ENCODE measurements around the gene MYO3B. TPM values are rescaled to one million over a fixed set of nuclear protein-coding genes. Genes with fewer than 3 reads are reported as not detected.
"Not testable (repeated sequence)": the region's sequence is repeated elsewhere in the genome, so short reads cannot be mapped to it uniquely, and the experiment has no call there.

MYO3B gene
- total RNA-seq, 1 experiment from 2014 or later: 0.63 TPM

DNA sequence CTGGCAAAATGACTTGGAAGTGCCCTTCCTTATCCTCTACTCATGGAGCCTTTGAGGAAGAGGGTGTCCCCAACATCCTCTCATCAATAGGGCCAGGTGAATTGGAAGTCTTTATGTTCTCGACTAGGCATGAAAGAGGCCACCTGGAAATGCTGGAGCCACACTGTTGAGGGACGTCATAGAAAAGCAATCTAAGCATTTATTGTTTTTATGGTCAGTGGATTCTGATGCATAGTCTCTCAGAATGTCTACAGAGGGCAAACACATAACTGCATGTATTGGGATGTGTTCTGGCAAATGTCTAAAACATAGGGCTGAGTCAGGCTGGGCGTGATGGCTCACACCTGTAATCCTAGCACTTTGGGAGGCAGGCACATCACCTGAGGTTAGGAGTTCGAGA lies 290.6 kb downstream of the MYO3B start:
- H2BK20ac ChIP-seq (ENCODE audit: low read depth, low read length, poor library complexity, severe bottlenecking): no peak overlapping the region
- H3K14ac ChIP-seq (ENCODE audit: insufficient read depth, low read length): no peak overlapping the region
- no peak overlapping the region for H2AFZ ChIP-seq (ENCODE audit: low read length)
- DNase-seq: no peak
- no peak overlapping the region for H4K8ac ChIP-seq (replicated peaks; ENCODE audit: insufficient read length, low read depth, low read length)
- Mint-ChIP-seq H3K27ac (no peak overlapping the region), H3K36me3 (ENCODE audit: insufficient read depth in 1 of 3, low read depth in 3 of 3) (peaks cover 0 to 2% (median 0%) of the 10 kb centered on the region in 3 experiments; a peak in 1 of 7 replicates), H3K4me1 (peaks cover 4 to 7% of the 10 kb centered on the region in 2 experiments), H3K4me3 (no peak overlapping the region), H3K9me3 (peaks cover 0 to 2% of the 10 kb centered on the region in 2 experiments; a peak in 1 of 5 replicates), H3K27me3 (ENCODE audit: low read depth) (no peaks in the 10 kb centered on the region; the same call in 1 of the 2 replicates)
- H4K91ac ChIP-seq (ENCODE audit: insufficient read length, low read depth, low read length): no peak overlapping the region
- no peak overlapping the region for H2BK120ac ChIP-seq (ENCODE audit: low read depth, low read length, poor library complexity, severe bottlenecking)
- H3T11ph ChIP-seq (ENCODE audit: low read length): no peak overlapping the region
- H4K20me1 ChIP-seq (ENCODE audit: control insufficient read depth, insufficient read depth, insufficient read length): no peaks in the 10 kb centered on the region
- no peak overlapping the region for H2BK12ac ChIP-seq (ENCODE audit: insufficient read length, low read depth, low read length)
- H3K4me1 ChIP-seq (ENCODE audit: insufficient read depth, low read length): no peaks in the 10 kb centered on the region; the same call in 1 of the 2 replicates
- no peak overlapping the region for H2BK15ac ChIP-seq (ENCODE audit: low read depth, low read length)
- H3K79me2 ChIP-seq (ENCODE audit: insufficient read depth, low read length): no peaks in the 10 kb centered on the region
- H3K18ac ChIP-seq (ENCODE audit: insufficient read length, low read depth, low read length): no peak overlapping the region
- H4K5ac ChIP-seq (ENCODE audit: insufficient read length, low read depth, low read length): no peak overlapping the region
- no peak overlapping the region for H3K4ac ChIP-seq (ENCODE audit: low read depth, low read length)
- no peak overlapping the region for H3K9ac ChIP-seq (ENCODE audit: extremely low read depth, insufficient read length, low read length)
- H3K4me2 ChIP-seq (ENCODE audit: insufficient read depth, insufficient read length, low read length): no peak overlapping the region
- H3K27me3 ChIP-seq (ENCODE audit: insufficient read depth, low read length): no peaks in the 10 kb centered on the region
- no peak overlapping the region for H3K56ac ChIP-seq (ENCODE audit: insufficient read length, low read depth, low read length)
- no peak overlapping the region for H2AK5ac ChIP-seq (ENCODE audit: insufficient read length, low read length)
- WGBS (ENCODE audit: extremely low coverage, insufficient read length, low lambda C conversion rate): no CpG with 5 or more reads among the region's 4 CpGs
- no peaks in the 10 kb centered on the region for H3K23me2 ChIP-seq (ENCODE audit: insufficient read length, low read depth, low read length, poor library complexity, severe bottlenecking)
- no peak overlapping the region for H3K23ac ChIP-seq (ENCODE audit: insufficient read length, low read depth, low read length)
- H3K79me1 ChIP-seq (ENCODE audit: insufficient read depth, low read depth, low read length, poor library complexity, severe bottlenecking): no peaks in the 10 kb centered on the region
- H3K27ac ChIP-seq (ENCODE audit: insufficient read length, low read depth, low read length): no peak overlapping the region
- H2BK5ac ChIP-seq (ENCODE audit: insufficient read length, low read length): no peak overlapping the region
- no peaks in the 10 kb centered on the region for H3K9me3 ChIP-seq (ENCODE audit: control insufficient read depth, low read depth, low read length)
- TF ChIP-seq, protein P1, sequence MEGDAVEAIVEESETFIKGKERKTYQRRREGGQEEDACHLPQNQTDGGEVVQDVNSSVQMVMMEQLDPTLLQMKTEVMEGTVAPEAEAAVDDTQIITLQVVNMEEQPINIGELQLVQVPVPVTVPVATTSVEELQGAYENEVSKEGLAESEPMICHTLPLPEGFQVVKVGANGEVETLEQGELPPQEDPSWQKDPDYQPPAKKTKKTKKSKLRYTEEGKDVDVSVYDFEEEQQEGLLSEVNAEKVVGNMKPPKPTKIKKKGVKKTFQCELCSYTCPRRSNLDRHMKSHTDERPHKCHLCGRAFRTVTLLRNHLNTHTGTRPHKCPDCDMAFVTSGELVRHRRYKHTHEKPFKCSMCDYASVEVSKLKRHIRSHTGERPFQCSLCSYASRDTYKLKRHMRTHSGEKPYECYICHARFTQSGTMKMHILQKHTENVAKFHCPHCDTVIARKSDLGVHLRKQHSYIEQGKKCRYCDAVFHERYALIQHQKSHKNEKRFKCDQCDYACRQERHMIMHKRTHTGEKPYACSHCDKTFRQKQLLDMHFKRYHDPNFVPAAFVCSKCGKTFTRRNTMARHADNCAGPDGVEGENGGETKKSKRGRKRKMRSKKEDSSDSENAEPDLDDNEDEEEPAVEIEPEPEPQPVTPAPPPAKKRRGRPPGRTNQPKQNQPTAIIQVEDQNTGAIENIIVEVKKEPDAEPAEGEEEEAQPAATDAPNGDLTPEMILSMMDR (conservative IDR thresholded peaks at IDR 0.05): no peak

- not testable (repeated sequence) for H2BK15ac ChIP-seq (ENCODE audit: low read depth, low read length)
Observed at GRCh38 chr2:170472498-170472897, 294.6 kb downstream of the MYO3B start.

More at GRCh38 chr2:170472498-170472897, 294.6 kb downstream of the MYO3B start:
- not testable (repeated sequence) for H3K14ac ChIP-seq (ENCODE audit: insufficient read depth, low read length); H4K91ac ChIP-seq (ENCODE audit: insufficient read length, low read depth, low read length); H3T11ph ChIP-seq (ENCODE audit: low read length); H3K27ac ChIP-seq (ENCODE audit: insufficient read length, low read depth, low read length); H3K36me3 Mint-ChIP-seq (ENCODE audit: insufficient read depth in 1 of 3, low read depth in 3 of 3); DNase-seq; H3K23ac ChIP-seq (ENCODE audit: insufficient read length, low read depth, low read length); H2BK120ac ChIP-seq (ENCODE audit: low read depth, low read length, poor library complexity, severe bottlenecking); H3K27me3 Mint-ChIP-seq (ENCODE audit: low read depth); H3K4me3 Mint-ChIP-seq; H2BK5ac ChIP-seq (ENCODE audit: insufficient read length, low read length); H3K27ac Mint-ChIP-seq; H3K79me2 ChIP-seq (ENCODE audit: insufficient read depth, low read length); H3K9me3 Mint-ChIP-seq; H3K4me1 ChIP-seq (ENCODE audit: insufficient read depth, low read length); H3K9ac ChIP-seq (ENCODE audit: extremely low read depth, insufficient read length, low read length); H3K4ac ChIP-seq (ENCODE audit: low read depth, low read length); H2AK5ac ChIP-seq (ENCODE audit: insufficient read length, low read length); H3K4me2 ChIP-seq (ENCODE audit: insufficient read depth, insufficient read length, low read length); H4K8ac ChIP-seq (replicated peaks; ENCODE audit: insufficient read length, low read depth, low read length); H3K79me1 ChIP-seq (ENCODE audit: insufficient read depth, low read depth, low read length, poor library complexity, severe bottlenecking); H3K23me2 ChIP-seq (ENCODE audit: insufficient read length, low read depth, low read length, poor library complexity, severe bottlenecking); H2BK12ac ChIP-seq (ENCODE audit: insufficient read length, low read depth, low read length); H3K56ac ChIP-seq (ENCODE audit: insufficient read length, low read depth, low read length); H2BK20ac ChIP-seq (ENCODE audit: low read depth, low read length, poor library complexity, severe bottlenecking); H3K27me3 ChIP-seq (ENCODE audit: insufficient read depth, low read length); H3K9me3 ChIP-seq (ENCODE audit: control insufficient read depth, low read depth, low read length); H2AFZ ChIP-seq (ENCODE audit: low read length); H3K4me1 Mint-ChIP-seq; H3K18ac ChIP-seq (ENCODE audit: insufficient read length, low read depth, low read length); H4K5ac ChIP-seq (ENCODE audit: insufficient read length, low read depth, low read length); H4K20me1 ChIP-seq (ENCODE audit: control insufficient read depth, insufficient read depth, insufficient read length)
- no CpG with 5 or more reads among the region's 4 CpGs for WGBS (ENCODE audit: extremely low coverage, insufficient read length, low lambda C conversion rate)

All from H9 (cell line).